Measurements from ENCODE around the gene TUNAR. TPM values are rescaled to one million over a fixed set of nuclear protein-coding genes. Genes with fewer than 3 reads are reported as not detected.

Gene TUNAR
- total RNA-seq, 1 experiment from 2014 or later: not detected

- ChIA-PET CTCF (no interaction called here), POLR2A (ENCODE audit: unreplicated experiment) (no interaction called here)
- peaks cover 49% of the 10 kb centered on the region for H3K27me3 ChIP-seq (ENCODE audit: insufficient read depth, low read depth)
- no peak overlapping the region for H3K4me2 ChIP-seq
- BruUV-seq (replicated peaks): no TSS peak
- H2AFZ ChIP-seq: no peak overlapping the region
- no peaks in the 10 kb centered on the region for H4K20me1 ChIP-seq (ENCODE audit: insufficient read depth)
- no peaks in the 10 kb centered on the region for H3F3A ChIP-seq (ENCODE audit: insufficient read depth, low read depth)
- H3K9me3 ChIP-seq (ENCODE audit: insufficient read depth, low read depth): no peaks in the 10 kb centered on the region
- no peaks in the 10 kb centered on the region for H3K9me2 ChIP-seq (ENCODE audit: insufficient read depth)
- no peaks in the 10 kb centered on the region for H3K4me1 ChIP-seq (replicated peaks; ENCODE audit: insufficient read depth)
- no peak overlapping the region for H3K27ac ChIP-seq
- intact Hi-C loops (cut with micrococcal nuclease; ENCODE audit: unreplicated experiment): no loop called here
- no peak overlapping the region for H3K4me3 ChIP-seq
- no peak for DNase-seq
- no peaks in the 10 kb centered on the region for H3K79me2 ChIP-seq (ENCODE audit: low read depth)
- TF ChIP-seq CTCF (conservative IDR thresholded peaks at IDR 0.05) (no peak), EZH2 (IDR thresholded peaks at IDR 0.05; ENCODE audit: low read depth) (no peak)
- H3K36me3 ChIP-seq (ENCODE audit: low read depth): no peaks in the 10 kb centered on the region
Observed at GRCh38 chr14:95877633-95878032, 1.0 kb downstream of the TUNAR start.

- Histone ChIP-seq H3K9me3 (ENCODE audit: insufficient read depth, low read depth) (no peaks in the 10 kb centered on the region), H2AFZ (no peak overlapping the region), H3K4me1 (replicated peaks; ENCODE audit: insufficient read depth) (no peaks in the 10 kb centered on the region), H3K36me3 (ENCODE audit: low read depth) (no peaks in the 10 kb centered on the region), H3K79me2 (ENCODE audit: low read depth) (no peaks in the 10 kb centered on the region), H3F3A (ENCODE audit: insufficient read depth, low read depth) (no peaks in the 10 kb centered on the region), H4K20me1 (ENCODE audit: insufficient read depth) (no peaks in the 10 kb centered on the region), H3K27me3 (ENCODE audit: insufficient read depth, low read depth) (peaks cover 51% of the 10 kb centered on the region), H3K4me2 (no peak overlapping the region), H3K27ac (no peak overlapping the region), H3K9me2 (ENCODE audit: insufficient read depth) (no peaks in the 10 kb centered on the region), H3K4me3 (no peak overlapping the region)
- no TSS peak for BruUV-seq (replicated peaks)
- no peak for DNase-seq
- TF ChIP-seq EZH2 (IDR thresholded peaks at IDR 0.05; ENCODE audit: low read depth) (no peak), CTCF (conservative IDR thresholded peaks at IDR 0.05) (no peak)
- intact Hi-C loops (cut with micrococcal nuclease; ENCODE audit: unreplicated experiment): no loop called here
- POLR2A ChIA-PET (ENCODE audit: unreplicated experiment): no interaction called here
- CTCF ChIA-PET: no interaction called here
Observed at GRCh38 chr14:95884377-95884776, 7.7 kb downstream of the TUNAR start.

DNA sequence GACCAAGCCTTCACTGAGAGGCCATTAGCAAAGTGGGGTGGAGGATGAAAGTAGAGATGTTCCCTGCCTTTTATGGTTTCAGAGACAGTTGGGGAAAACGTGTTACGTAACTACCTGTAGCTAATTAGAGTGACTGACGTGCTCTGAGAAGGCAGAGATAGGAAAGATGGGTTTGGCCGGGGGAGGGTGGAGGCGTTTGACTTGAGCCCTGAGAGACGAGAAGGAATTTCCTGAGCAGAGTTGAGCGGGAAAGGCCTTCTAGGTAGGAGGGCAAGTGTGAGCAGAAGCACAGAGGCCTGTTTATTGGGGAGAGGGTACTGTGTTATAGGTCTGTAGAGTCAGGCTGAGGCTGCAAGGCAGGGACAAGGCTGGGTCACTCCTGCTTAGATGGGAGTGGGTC is 8.6 kb downstream of the TUNAR start:
- intact Hi-C loops (cut with micrococcal nuclease; ENCODE audit: unreplicated experiment): no loop called here
- H3K9me2 ChIP-seq (ENCODE audit: insufficient read depth): no peaks in the 10 kb centered on the region
- H3K79me2 ChIP-seq (ENCODE audit: low read depth): no peaks in the 10 kb centered on the region
- no peaks in the 10 kb centered on the region for H3K9me3 ChIP-seq (ENCODE audit: insufficient read depth, low read depth)
- no peaks in the 10 kb centered on the region for H3K36me3 ChIP-seq (ENCODE audit: low read depth)
- no peak overlapping the region for H2AFZ ChIP-seq
- H3F3A ChIP-seq (ENCODE audit: insufficient read depth, low read depth): no peaks in the 10 kb centered on the region
- no peaks in the 10 kb centered on the region for H4K20me1 ChIP-seq (ENCODE audit: insufficient read depth)
- no peak overlapping the region for H3K4me2 ChIP-seq
- no peak overlapping the region for H3K4me3 ChIP-seq
- TF ChIP-seq CTCF (conservative IDR thresholded peaks at IDR 0.05) (no peak), EZH2 (IDR thresholded peaks at IDR 0.05; ENCODE audit: low read depth) (no peak)
- BruUV-seq (replicated peaks): no TSS peak
- no peak overlapping the region for H3K27ac ChIP-seq
- DNase-seq: no peak
- ChIA-PET CTCF (no interaction called here), POLR2A (ENCODE audit: unreplicated experiment) (no interaction called here)
- peaks cover 50% of the 10 kb centered on the region for H3K27me3 ChIP-seq (ENCODE audit: insufficient read depth, low read depth)
- H3K4me1 ChIP-seq (replicated peaks; ENCODE audit: insufficient read depth): no peaks in the 10 kb centered on the region

Data from PC-9 (cell line).